HCT116 (cell line): Measurements from ENCODE around the gene ZNF212. TPM values are rescaled to one million over a fixed set of nuclear protein-coding genes. Genes with fewer than 3 reads are reported as not detected.

Experiments used
- ATAC-seq: fragments of 200-7000 bp; cut with Tn5 transposase; 2 replicates; pipeline ENCODE4 v1.9.1; 2020; ENCODE audit warnings: mild to moderate bottlenecking, moderate library complexity
- BruUV-seq: library from RNA; stranded (reverse); fragments of 400-500 nt; replicated peaks from 2 replicates; lab custom pipeline; 2021; lab: Mats Ljungman, UMichigan
- CTCF ChIA-PET: fragments of 300-600 bp; sonication (Branson Sonifier 250); formaldehyde crosslinking; loops from one replicate; lab custom pipeline; 2021; ENCODE audit warnings: antibody characterized with exemption; lab: Charles Lee
- POLR2A ChIA-PET: fragments of 300-600, 350-600 bp; sonication (Branson Sonifier 250); formaldehyde crosslinking; loops from one replicate; lab custom pipeline; 2021; ENCODE audit warnings: antibody characterized with exemption; lab: Charles Lee
- RAD21 ChIA-PET, 2 experiments: fragments of 300-600 bp; sonication (Branson Sonifier 250); formaldehyde crosslinking; loops; one replicate each; lab custom pipeline; 2023; ENCODE audit warnings: low total read pairs in 2 of 2; ENCODE audit not compliant: uncharacterized antibody in 2 of 2, unreplicated experiment in 2 of 2, low non-redundant PET in 1 of 2; lab: Charles Lee
- DNase-seq: peaks from one replicate; pipeline ENCODE4 v3.0.0-alpha.2; 2010; ENCODE audit warnings: low read depth, low spot score
- H2AFZ ChIP-seq: fragments of 200-600 bp; shearing (Covaris generic), sonication (generic); 2 replicates; pipeline ENCODE4 v1.6.1; 2017; ENCODE audit warnings: low read depth, mixed run types, mixed read lengths, antibody characterized with exemption, low read length; ENCODE audit not compliant: poor library complexity, severe bottlenecking
- H3K27ac ChIP-seq: 2 replicates; pipeline ENCODE4 v1.5.1; 2012; ENCODE audit warnings: low read depth, low read length
- H3K27me3 ChIP-seq: fragments of 200-600 bp; sonication (generic); 2 replicates; pipeline ENCODE4 v1.6.1; 2016; ENCODE audit warnings: mixed run types, low read length, mixed read lengths; ENCODE audit not compliant: insufficient read depth
- H3K36me3 ChIP-seq, 2 experiments: fragments of 200-500 bp in 1 of 2; fragments of 200-600 bp in 1 of 2; sonication (Bioruptor generic) in 1 of 2; sonication (generic) in 1 of 2; 2 replicates each; pipeline versions ENCODE4 v1.5.1 to v1.6.1; 2014 to 2016; ENCODE audit warnings: low read length in 2 of 2, inconsistent platforms in 1 of 2, mixed read lengths in 1 of 2, mixed run types in 1 of 2; ENCODE audit not compliant: insufficient read depth in 2 of 2, control insufficient read depth in 1 of 2
- H3K4me1 ChIP-seq, 2 experiments: fragments of 200-600 bp in 1 of 2; sonication (generic) in 1 of 2; 2 replicates each; pipeline versions ENCODE4 v1.5.1 to v1.6.1; 2012 to 2017; ENCODE audit warnings: low read length in 2 of 2, inconsistent platforms in 1 of 2, mild to moderate bottlenecking in 1 of 2, mixed read lengths in 1 of 2, mixed run types in 1 of 2, moderate library complexity in 1 of 2; ENCODE audit not compliant: insufficient read depth in 2 of 2, control insufficient read depth in 1 of 2
- H3K4me2 ChIP-seq: fragments of 200-600 bp; sonication (generic); 2 replicates; pipeline ENCODE4 v1.6.1; 2017; ENCODE audit warnings: mixed run types, low read length, mixed read lengths
- H3K4me3 ChIP-seq, 2 experiments: fragments of 200-600 bp in 1 of 2; sonication (generic) in 1 of 2; replicated peaks in 1 of 2; 2 replicates each; pipeline ENCODE4 v1.5.1; 2011 to 2016; ENCODE audit warnings: low read length in 2 of 2, control low read depth in 1 of 2, low read depth in 1 of 2, mild to moderate bottlenecking in 1 of 2, mixed read lengths in 1 of 2, mixed run types in 1 of 2
- H3K79me2 ChIP-seq: fragments of 200-600 bp; sonication (generic); 2 replicates; pipeline ENCODE4 v1.6.1; 2017; ENCODE audit warnings: mild to moderate bottlenecking, mixed run types, low read length, moderate library complexity, mixed read lengths; ENCODE audit not compliant: insufficient read depth
- H3K9ac ChIP-seq: fragments of 200-600 bp; sonication (generic); 2 replicates; pipeline ENCODE4 v1.6.1; 2016; ENCODE audit warnings: low read length, mixed read lengths
- H3K9me2 ChIP-seq: fragments of 200-600 bp; sonication (generic), shearing (Covaris generic); 2 replicates; pipeline ENCODE4 v1.6.1; 2017; ENCODE audit warnings: mixed run types, mild to moderate bottlenecking, moderate library complexity; ENCODE audit not compliant: insufficient read depth
- H3K9me3 ChIP-seq, 2 experiments: fragments of 200-500 bp in 1 of 2; fragments of 200-600 bp in 1 of 2; sonication (Bioruptor generic) in 1 of 2; sonication (generic) in 1 of 2; 2 replicates each; pipeline ENCODE4 v1.6.1; 2014 to 2017; ENCODE audit warnings: low read length in 2 of 2, mixed read lengths in 2 of 2, inconsistent platforms in 1 of 2, low read depth in 1 of 2, mild to moderate bottlenecking in 1 of 2, mixed run types in 1 of 2, moderate library complexity in 1 of 2; ENCODE audit not compliant: control insufficient read depth in 1 of 2, insufficient read depth in 1 of 2
- H4K20me1 ChIP-seq: fragments of 200-600 bp; sonication (generic), shearing (Covaris generic); 2 replicates; pipeline ENCODE4 v1.6.1; 2017; ENCODE audit warnings: mixed run types, mild to moderate bottlenecking, moderate library complexity; ENCODE audit not compliant: insufficient read depth
- CBX3 ChIP-seq: IDR thresholded peaks from 2 replicates; pipeline ENCODE4 v1.6.1; 2012; ENCODE audit warnings: low read depth
- CEBPB ChIP-seq: IDR thresholded peaks from 2 replicates; pipeline ENCODE4 v1.6.1; 2012; ENCODE audit warnings: low read depth
- EGR1 ChIP-seq: IDR thresholded peaks from 2 replicates; pipeline ENCODE4 v1.6.1; 2012; ENCODE audit warnings: low read depth
- EZH2 ChIP-seq: fragments of 200-600 bp; sonication (generic); IDR thresholded peaks from 2 replicates; pipeline ENCODE4 v1.6.1; 2017; ENCODE audit warnings: antibody characterized with exemption, mixed run types
- EZH2phosphoT487 ChIP-seq: fragments of 200-600 bp; IDR thresholded peaks from 2 replicates; pipeline ENCODE4 v1.6.1; 2018; ENCODE audit warnings: antibody characterized with exemption, borderline replicate concordance
- FOSL1 ChIP-seq: IDR thresholded peaks from 2 replicates; pipeline ENCODE4 v1.6.1; 2012; ENCODE audit warnings: low read depth
- POLR2AphosphoS5 ChIP-seq: IDR thresholded peaks from 2 replicates; pipeline ENCODE4 v1.6.1; 2011; ENCODE audit warnings: mild to moderate bottlenecking, low read depth, low read length, moderate library complexity
- RAD21 ChIP-seq: IDR thresholded peaks from 2 replicates; pipeline ENCODE4 v1.6.1; 2012; ENCODE audit warnings: low read depth, mild to moderate bottlenecking
- SP1 ChIP-seq: IDR thresholded peaks from 2 replicates; pipeline ENCODE4 v1.6.1; 2012; ENCODE audit warnings: low read depth
- ZNF274 ChIP-seq: fragments of 200-500 bp; sonication (Bioruptor generic); IDR thresholded peaks from 2 replicates; pipeline ENCODE4 v1.6.1; 2014; ENCODE audit warnings: mild to moderate bottlenecking, low read depth, low read length, inconsistent platforms
- intact Hi-C: fragments of 100-400 bp; cut with micrococcal nuclease; formaldehyde crosslinking; loops from 2 replicates; pipeline ENCODE4 v1.10.0; 2022
- total RNA-seq: library from RNA; stranded (reverse); gene quantifications from one replicate; pipeline ENCODE4 v1.2.1, GENCODE V29; 2021; ENCODE audit not compliant: unreplicated experiment
- TF ChIP-seq, protein P1 (sequence below): IDR thresholded peaks from 2 replicates; pipeline ENCODE4 v1.6.1; 2012
- TF ChIP-seq, protein P2 (sequence below): IDR thresholded peaks from 2 replicates; pipeline ENCODE4 v1.6.1; 2012; ENCODE audit warnings: low read depth
- TF ChIP-seq, protein P3 (sequence below), 3 experiments: fragments of 200-600 bp in 1 of 3; sonication (generic) in 1 of 3; IDR thresholded peaks in 2 of 3; conservative IDR thresholded peaks in 1 of 3; 2 replicates each; pipeline ENCODE4 v1.5.1; 2012 to 2017; ENCODE audit warnings: low read depth in 2 of 3, low read length in 2 of 3, antibody characterized with exemption in 1 of 3, borderline replicate concordance in 1 of 3, control low read depth in 1 of 3, mild to moderate bottlenecking in 1 of 3, mixed read lengths in 1 of 3, mixed run types in 1 of 3, moderate library complexity in 1 of 3; ENCODE audit not compliant: insufficient read depth in 1 of 3
- TF ChIP-seq, protein P4 (sequence below): IDR thresholded peaks from 2 replicates; pipeline ENCODE4 v1.6.1; 2012

ZNF212 gene
- total RNA-seq, 1 experiment from 2014 or later: 13.7 TPM

DNA sequence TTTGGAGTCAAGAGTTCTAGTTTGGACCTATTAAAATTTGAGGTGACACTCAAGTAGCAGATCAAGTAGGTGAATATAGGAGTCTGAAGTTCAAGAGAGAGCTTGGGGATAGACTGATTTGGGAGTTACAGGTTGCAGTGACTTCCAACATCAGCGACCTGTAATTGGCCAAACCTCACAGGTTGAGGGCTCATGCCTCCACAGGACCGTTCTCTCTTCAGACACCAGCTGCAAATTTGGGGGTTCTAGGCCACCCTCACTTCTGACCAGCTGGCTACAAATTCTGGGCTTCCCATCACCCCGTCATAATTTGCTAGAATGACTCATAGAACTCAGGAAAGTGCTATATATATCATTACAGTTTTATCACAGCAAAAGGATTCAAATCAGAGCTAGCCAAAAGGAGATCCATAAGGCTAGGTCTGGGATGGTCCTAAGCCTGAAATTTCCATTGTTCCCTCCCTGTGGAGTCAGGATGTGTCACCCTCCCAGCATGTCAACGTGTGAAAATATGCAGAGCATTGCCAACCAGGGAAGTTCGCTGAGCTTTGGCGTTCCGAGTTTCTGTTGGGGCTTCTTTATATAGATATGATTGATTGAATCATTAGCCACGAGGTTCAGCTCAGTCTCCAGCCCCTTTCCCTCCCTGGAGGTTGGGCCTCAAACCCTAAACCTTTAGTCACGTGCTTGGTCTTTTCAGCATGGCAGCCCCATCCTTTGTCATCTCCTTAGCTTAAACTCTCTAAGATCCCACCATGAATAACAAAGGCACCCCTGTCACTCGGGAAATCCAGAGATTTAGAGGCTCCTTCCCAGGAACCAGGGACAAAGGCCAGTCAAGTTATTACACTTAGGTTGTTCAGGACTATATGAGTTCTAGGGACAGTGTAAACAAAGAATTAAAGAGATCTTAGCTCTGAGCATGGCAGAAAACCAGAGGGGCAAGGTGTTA is 20.7 kb upstream of the ZNF212 start:
- no peaks in the 10 kb centered on the region for H3K9me3 ChIP-seq
- ChIA-PET CTCF (no interaction called here), POLR2A (no interaction called here), RAD21 (no interaction called here)
- no peak overlapping the region for H2AFZ ChIP-seq
- no peak for ATAC-seq
- intact Hi-C loops: no loop called here
- H3K9ac ChIP-seq: no peak overlapping the region
- no peaks in the 10 kb centered on the region for H3K9me2 ChIP-seq
- no peaks in the 10 kb centered on the region for H3K27me3 ChIP-seq
- no peaks in the 10 kb centered on the region for H3K4me1 ChIP-seq
- H3K4me2 ChIP-seq: no peak overlapping the region
- H3K27ac ChIP-seq: no peak overlapping the region
- TF ChIP-seq, protein P1, sequence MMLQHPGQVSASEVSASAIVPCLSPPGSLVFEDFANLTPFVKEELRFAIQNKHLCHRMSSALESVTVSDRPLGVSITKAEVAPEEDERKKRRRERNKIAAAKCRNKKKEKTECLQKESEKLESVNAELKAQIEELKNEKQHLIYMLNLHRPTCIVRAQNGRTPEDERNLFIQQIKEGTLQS: no peak
- TF ChIP-seq RAD21 (no peak), ZNF274 (no peak), EZH2 (no peak), SP1 (no peak), POLR2AphosphoS5 (no peak), CEBPB (no peak), FOSL1 (no peak), EZH2phosphoT487 (no peak), EGR1 (no peak), CBX3 (no peak)
- TF ChIP-seq, protein P2, sequence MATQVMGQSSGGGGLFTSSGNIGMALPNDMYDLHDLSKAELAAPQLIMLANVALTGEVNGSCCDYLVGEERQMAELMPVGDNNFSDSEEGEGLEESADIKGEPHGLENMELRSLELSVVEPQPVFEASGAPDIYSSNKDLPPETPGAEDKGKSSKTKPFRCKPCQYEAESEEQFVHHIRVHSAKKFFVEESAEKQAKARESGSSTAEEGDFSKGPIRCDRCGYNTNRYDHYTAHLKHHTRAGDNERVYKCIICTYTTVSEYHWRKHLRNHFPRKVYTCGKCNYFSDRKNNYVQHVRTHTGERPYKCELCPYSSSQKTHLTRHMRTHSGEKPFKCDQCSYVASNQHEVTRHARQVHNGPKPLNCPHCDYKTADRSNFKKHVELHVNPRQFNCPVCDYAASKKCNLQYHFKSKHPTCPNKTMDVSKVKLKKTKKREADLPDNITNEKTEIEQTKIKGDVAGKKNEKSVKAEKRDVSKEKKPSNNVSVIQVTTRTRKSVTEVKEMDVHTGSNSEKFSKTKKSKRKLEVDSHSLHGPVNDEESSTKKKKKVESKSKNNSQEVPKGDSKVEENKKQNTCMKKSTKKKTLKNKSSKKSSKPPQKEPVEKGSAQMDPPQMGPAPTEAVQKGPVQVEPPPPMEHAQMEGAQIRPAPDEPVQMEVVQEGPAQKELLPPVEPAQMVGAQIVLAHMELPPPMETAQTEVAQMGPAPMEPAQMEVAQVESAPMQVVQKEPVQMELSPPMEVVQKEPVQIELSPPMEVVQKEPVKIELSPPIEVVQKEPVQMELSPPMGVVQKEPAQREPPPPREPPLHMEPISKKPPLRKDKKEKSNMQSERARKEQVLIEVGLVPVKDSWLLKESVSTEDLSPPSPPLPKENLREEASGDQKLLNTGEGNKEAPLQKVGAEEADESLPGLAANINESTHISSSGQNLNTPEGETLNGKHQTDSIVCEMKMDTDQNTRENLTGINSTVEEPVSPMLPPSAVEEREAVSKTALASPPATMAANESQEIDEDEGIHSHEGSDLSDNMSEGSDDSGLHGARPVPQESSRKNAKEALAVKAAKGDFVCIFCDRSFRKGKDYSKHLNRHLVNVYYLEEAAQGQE: no peak
- TF ChIP-seq, protein P3, sequence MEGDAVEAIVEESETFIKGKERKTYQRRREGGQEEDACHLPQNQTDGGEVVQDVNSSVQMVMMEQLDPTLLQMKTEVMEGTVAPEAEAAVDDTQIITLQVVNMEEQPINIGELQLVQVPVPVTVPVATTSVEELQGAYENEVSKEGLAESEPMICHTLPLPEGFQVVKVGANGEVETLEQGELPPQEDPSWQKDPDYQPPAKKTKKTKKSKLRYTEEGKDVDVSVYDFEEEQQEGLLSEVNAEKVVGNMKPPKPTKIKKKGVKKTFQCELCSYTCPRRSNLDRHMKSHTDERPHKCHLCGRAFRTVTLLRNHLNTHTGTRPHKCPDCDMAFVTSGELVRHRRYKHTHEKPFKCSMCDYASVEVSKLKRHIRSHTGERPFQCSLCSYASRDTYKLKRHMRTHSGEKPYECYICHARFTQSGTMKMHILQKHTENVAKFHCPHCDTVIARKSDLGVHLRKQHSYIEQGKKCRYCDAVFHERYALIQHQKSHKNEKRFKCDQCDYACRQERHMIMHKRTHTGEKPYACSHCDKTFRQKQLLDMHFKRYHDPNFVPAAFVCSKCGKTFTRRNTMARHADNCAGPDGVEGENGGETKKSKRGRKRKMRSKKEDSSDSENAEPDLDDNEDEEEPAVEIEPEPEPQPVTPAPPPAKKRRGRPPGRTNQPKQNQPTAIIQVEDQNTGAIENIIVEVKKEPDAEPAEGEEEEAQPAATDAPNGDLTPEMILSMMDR (IDR thresholded peaks at IDR 0.05 in 2 of 3, conservative IDR thresholded peaks at IDR 0.05 in 1 of 3; ENCODE audit: borderline replicate concordance in 1 of 3, insufficient read depth in 1 of 3, low read depth in 2 of 3, low read length in 2 of 3): no peak
- TF ChIP-seq, protein P4, sequence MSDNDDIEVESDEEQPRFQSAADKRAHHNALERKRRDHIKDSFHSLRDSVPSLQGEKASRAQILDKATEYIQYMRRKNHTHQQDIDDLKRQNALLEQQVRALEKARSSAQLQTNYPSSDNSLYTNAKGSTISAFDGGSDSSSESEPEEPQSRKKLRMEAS: no peak
- TF ChIP-seq, all 23 proteins: peak for 0
- H3K36me3 ChIP-seq: peaks cover 28 to 34% of the 10 kb centered on the region in 2 experiments; a peak in 3 of 4 replicates
- BruUV-seq: no TSS peak
- no peak for DNase-seq
- no peaks in the 10 kb centered on the region; the same call in 1 of the 2 replicates for H3K79me2 ChIP-seq
- H4K20me1 ChIP-seq: no peaks in the 10 kb centered on the region
- no peak overlapping the region for H3K4me3 ChIP-seq
